ENCODE measurements around the gene CCDC87.

DNA sequence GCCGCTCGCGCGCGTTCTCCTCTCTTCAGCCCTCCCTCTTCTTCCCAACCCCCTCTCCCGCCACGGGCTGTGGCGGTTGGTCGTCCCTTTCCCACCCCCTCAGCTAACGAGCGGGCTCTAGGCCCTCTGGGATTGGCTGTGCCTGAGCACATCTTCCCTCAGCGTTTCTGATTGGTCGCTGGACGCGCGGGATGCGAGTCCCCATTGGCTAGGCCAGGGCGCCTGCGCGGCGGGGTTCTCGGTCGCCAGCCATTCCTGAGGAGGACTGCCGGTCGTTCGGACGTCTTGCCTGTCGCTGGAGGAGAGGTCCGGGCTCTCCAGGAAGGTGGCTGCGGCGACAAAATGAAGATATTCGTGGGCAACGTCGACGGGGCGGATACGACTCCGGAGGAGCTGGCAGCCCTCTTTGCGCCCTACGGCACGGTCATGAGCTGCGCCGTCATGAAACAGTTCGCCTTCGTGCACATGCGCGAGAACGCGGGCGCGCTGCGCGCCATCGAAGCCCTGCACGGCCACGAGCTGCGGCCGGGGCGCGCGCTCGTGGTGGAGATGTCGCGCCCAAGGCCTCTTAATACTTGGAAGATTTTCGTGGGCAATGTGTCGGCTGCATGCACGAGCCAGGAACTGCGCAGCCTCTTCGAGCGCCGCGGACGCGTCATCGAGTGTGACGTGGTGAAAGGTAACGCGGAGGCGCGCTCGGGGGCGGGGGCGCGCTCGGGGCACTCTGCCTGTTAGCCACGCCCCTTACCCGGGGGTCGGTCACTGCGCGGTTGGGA lies 23.7 kb upstream of the CCDC87 start, which contains the start of gene RBM14:
- TF ChIP-seq, protein P1, sequence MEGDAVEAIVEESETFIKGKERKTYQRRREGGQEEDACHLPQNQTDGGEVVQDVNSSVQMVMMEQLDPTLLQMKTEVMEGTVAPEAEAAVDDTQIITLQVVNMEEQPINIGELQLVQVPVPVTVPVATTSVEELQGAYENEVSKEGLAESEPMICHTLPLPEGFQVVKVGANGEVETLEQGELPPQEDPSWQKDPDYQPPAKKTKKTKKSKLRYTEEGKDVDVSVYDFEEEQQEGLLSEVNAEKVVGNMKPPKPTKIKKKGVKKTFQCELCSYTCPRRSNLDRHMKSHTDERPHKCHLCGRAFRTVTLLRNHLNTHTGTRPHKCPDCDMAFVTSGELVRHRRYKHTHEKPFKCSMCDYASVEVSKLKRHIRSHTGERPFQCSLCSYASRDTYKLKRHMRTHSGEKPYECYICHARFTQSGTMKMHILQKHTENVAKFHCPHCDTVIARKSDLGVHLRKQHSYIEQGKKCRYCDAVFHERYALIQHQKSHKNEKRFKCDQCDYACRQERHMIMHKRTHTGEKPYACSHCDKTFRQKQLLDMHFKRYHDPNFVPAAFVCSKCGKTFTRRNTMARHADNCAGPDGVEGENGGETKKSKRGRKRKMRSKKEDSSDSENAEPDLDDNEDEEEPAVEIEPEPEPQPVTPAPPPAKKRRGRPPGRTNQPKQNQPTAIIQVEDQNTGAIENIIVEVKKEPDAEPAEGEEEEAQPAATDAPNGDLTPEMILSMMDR (IDR thresholded peaks at IDR 0.05; ENCODE audit: extremely low read depth in 1 of 2, insufficient read depth in 1 of 2, low read depth in 1 of 2, low read length in 2 of 2) = no peak
- TF ChIP-seq EZH2 (IDR thresholded peaks at IDR 0.05; ENCODE audit: borderline replicate concordance, low read depth, low read length, severe bottlenecking) (no peak), POLR2A (IDR thresholded peaks at IDR 0.05; ENCODE audit: low read depth, low read length) (peak; percentile 98), JUN (IDR thresholded peaks at IDR 0.05; ENCODE audit: borderline replicate concordance, insufficient read depth, insufficient read length, low read depth) (no peak), GATA2 (IDR thresholded peaks at IDR 0.05; ENCODE audit: insufficient read depth, insufficient read length, low read depth, low read length) (no peak), POLR2AphosphoS5 (IDR thresholded peaks at IDR 0.05; ENCODE audit: insufficient read depth, low read depth, low read length) (peak; percentile 93), MAX (IDR thresholded peaks at IDR 0.05; ENCODE audit: insufficient read depth, insufficient read length) (no peak)
